Testis (tissue), 2 donors: Measurements from ENCODE around the gene LMNTD2.

Experiments
- POLR2A ChIP-seq: fragments of 450-650 bp; IDR thresholded peaks from one replicate; pipeline ENCODE4 v1.6.1; 2017; ENCODE audit warnings: antibody characterized with exemption, mild to moderate bottlenecking, moderate library complexity
- TF ChIP-seq, protein P1 (sequence below), 3 experiments: fragments of 450-650 bp in 2 of 3; fragments of 200-600 bp in 1 of 3; sonication (generic) in 1 of 3; IDR thresholded peaks; one replicate each; pipeline ENCODE4 v1.5.1; 2016 to 2019; ENCODE audit warnings: antibody characterized with exemption in 3 of 3, mild to moderate bottlenecking in 2 of 3, moderate library complexity in 1 of 3

DNA sequence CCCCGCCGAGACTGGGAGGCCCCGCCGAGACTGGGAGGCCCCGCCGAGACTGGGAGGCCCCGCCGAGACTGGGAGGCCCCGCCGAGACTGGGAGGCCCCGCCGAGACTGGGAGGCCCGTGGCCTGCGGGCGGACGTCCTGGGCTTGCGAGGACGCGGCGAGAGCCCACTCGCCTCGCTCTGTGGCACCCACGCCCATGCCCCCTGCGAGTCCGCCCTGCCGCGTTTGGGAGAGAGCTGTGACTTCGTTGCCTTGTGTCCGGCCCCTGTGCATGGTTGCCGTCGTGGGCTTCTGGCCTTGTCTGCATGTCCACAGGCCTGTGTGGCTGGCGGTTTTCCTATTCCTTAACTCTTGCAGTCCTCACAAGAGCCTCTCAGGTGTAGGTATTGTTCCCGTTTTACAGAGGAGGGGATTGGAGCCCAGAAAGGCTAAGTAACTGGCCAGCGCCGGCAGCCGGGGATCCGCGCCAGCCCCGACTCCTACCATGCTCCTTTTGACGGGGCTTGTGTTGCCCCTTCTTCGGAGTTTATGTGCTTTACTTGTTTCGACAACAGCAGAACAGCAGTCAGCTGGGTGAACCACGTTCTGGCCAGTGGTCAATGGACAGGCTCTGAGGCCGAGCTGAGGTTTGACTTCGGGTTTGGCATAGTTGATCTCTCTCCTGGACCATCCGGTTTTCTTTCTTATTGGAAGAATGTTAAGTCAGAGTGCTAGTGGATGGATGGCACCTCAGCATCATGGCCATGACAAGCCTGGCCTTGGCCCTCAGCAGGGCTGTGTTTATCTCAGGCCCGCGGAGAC lies 16.5 kb upstream of the LMNTD2 start:
- TF ChIP-seq, protein P1, sequence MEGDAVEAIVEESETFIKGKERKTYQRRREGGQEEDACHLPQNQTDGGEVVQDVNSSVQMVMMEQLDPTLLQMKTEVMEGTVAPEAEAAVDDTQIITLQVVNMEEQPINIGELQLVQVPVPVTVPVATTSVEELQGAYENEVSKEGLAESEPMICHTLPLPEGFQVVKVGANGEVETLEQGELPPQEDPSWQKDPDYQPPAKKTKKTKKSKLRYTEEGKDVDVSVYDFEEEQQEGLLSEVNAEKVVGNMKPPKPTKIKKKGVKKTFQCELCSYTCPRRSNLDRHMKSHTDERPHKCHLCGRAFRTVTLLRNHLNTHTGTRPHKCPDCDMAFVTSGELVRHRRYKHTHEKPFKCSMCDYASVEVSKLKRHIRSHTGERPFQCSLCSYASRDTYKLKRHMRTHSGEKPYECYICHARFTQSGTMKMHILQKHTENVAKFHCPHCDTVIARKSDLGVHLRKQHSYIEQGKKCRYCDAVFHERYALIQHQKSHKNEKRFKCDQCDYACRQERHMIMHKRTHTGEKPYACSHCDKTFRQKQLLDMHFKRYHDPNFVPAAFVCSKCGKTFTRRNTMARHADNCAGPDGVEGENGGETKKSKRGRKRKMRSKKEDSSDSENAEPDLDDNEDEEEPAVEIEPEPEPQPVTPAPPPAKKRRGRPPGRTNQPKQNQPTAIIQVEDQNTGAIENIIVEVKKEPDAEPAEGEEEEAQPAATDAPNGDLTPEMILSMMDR (IDR thresholded peaks at IDR 0.05), result no peak
- no peak for TF ChIP-seq POLR2A
